GM12873 (cell line): ENCODE data around the gene DPM1.

ENCODE experiments used
- CTCF ChIP-seq: IDR thresholded peaks from 2 replicates; pipeline ENCODE4 v1.5.1; 2012; ENCODE audit warnings: low read depth, mild to moderate bottlenecking, moderate library complexity, low read length, control low read depth; ENCODE audit not compliant: insufficient read depth; ENCODE audit errors: missing control alignments

DPM1 gene

DNA sequence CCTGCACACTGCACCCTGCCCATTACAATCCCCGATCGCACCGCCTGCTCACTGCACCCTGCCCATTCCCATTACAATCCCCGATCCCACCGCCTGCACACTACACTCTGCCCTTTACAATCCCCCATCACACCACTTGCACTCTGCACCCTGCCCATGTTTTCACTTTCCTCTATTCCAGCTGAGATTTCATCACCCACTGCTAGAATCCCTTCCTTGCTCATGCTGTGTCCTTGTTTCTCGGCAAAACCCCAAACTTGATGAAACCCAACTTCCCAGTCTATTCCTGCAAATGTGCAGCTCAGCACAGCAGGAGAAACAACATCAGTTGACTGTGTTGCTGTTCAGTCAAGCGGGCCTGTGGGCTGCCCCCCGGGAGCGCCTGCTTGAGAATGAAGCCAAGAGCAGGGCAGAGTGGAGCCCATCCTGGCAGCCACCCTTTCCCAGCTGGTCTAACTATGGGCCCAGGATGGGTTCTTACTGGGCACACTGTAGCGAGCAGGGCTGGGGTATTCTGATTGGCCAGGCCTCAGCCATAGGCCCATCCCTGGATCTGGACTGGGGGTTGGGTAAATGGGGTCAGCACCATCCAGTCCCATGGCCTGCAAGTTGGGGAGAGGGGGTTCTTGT, 17.5 kb upstream of the DPM1 start:
- no peak for TF ChIP-seq CTCF

DNA sequence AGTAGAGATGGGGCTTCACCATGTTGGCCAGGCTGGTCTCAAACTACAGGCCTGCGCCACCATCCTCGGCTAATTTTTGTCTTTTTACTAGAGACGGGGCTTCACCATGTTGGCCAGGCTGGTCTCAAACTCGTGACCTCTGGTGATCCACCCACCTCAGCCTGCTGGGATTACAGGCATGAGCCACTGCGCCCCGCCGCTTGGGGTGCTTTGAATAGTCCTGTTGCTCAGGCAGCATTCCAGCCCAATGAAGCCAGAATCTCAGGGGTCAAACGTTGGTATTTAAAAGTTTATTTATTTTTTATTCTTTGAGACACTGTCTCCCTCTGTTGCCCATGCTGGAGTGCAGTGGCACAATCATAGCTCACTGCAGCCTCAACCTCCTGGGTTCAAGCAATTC, 11.6 kb upstream of the DPM1 start:
- no peak for TF ChIP-seq CTCF

- no peak for TF ChIP-seq CTCF
These were observed 11.1 kb upstream of the DPM1 start for GRCh38 chr20:50969435-50969834.

DNA sequence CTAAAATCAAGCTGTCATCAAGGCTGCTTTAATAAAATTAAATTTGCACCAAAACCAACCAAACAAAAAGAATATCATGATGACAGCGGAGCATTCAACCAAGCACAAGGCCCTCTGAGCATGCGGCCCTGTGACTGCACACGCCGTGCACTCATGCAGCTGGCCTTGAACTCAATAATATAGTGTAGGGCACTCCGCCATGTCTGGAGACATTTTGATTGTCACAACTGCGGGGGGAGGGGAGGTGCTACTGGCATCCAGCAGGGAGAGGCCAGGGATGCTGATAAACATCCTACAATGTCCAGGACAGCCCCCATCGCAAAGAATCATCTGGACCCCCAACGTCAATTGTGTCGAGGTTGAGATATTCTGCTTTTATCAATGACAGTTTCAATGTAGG, 10.0 kb upstream of the DPM1 start:
- no peak for TF ChIP-seq CTCF

GRCh38 chr20:50967586-50967985, 9.3 kb upstream of the DPM1 start:
- no peak for TF ChIP-seq CTCF

DNA sequence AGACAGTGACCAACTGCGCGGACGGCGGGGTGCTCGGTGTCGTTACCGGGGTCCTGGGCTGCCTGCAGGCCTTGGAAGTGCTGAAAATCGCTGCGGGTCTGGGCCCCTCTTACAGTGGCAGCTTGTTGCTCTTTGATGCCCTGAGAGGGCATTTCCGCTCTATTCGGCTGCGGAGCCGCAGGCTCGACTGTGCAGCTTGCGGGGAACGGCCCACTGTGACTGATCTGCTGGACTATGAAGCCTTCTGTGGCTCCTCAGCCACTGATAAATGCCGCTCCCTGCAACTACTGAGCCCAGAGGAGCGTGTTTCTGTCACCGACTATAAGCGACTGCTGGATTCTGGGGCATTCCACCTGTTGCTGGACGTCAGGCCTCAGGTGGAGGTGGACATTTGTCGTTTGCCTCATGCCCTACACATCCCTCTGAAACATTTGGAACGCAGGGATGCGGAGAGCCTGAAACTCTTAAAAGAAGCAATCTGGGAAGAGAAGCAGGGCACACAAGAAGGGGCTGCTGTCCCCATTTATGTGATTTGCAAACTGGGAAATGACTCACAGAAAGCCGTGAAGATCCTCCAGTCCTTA, 1.3 kb upstream of the DPM1 start:
- no peak for TF ChIP-seq CTCF

DNA sequence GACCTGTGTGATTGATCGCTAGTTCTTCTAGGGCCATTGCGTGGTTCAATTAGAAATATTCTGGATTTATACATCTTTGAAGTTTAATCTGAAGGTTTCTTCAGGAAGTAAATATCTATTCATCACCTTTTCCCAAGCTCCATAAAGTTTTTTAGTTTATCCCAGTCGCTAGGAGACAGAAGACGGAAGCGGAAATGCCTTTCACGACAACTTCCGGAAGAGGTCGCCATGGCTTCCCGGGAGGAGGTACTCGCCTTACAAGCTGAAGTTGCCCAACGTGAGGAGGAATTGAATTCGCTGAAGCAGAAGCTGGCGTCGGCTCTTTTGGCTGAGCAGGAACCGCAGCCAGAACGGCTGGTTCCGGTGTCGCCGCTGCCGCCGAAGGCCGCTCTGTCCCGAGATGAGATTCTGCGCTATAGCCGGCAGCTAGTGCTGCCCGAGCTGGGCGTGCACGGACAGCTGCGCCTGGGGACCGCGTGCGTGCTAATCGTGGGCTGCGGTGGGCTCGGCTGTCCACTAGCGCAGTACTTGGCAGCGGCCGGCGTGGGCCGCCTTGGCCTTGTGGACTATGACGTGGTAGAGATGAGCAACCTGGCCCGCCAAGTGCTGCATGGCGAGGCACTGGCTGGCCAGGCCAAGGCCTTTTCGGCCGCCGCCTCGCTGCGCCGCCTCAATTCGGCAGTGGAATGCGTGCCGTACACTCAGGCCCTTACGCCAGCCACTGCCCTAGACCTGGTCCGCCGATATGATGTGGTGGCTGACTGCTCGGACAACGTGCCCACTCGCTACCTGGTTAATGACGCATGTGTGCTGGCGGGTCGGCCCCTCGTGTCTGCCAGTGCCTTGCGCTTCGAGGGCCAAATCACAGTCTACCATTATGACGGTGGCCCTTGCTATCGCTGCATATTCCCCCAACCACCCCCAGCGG, 547 bp upstream of the DPM1 start, which contains the start of gene MOCS3:
TSS of gene MOCS3 (plus strand) at position 204 of the 928 bp plus-strand sequence. CDS start at position 229, 25 bp downstream.
- TF ChIP-seq CTCF, result no peak
